AG04449 (cell line): ENCODE measurements around the gene ZNF726.
A peak's percentile ranks its signal among the peaks of the same experiment; 100 is the strongest.
"Not testable (repeated sequence)": the region's sequence is repeated elsewhere in the genome, so short reads cannot be mapped to it uniquely, and the experiment has no call there.

ENCODE experiments used
- CTCF ChIA-PET: fragments of 350-600 bp; formaldehyde crosslinking; extraction: SDS; loops from one replicate; lab custom pipeline; 2021; ENCODE audit warnings: antibody characterized with exemption; lab: Yijun Ruan, JAX
- POLR2A ChIA-PET: fragments of 400-600, 350-600 bp; formaldehyde crosslinking; extraction: SDS; loops from one replicate; lab custom pipeline; 2020; ENCODE audit warnings: antibody characterized with exemption, inconsistent platforms; lab: Yijun Ruan, JAX
- DNase-seq: peaks from one replicate; pipeline ENCODE4 v3.0.0-alpha.2; 2010; ENCODE audit warnings: low read depth, low spot score
- H3K4me3 ChIP-seq: 2 replicates; pipeline ENCODE4 v1.5.1; 2011; ENCODE audit warnings: low read depth, mild to moderate bottlenecking, control low read depth, low read length
- CTCF ChIP-seq: IDR thresholded peaks from one replicate; pipeline ENCODE4 v1.5.1; 2011; ENCODE audit warnings: mild to moderate bottlenecking, moderate library complexity, low read length, control low read depth, inconsistent platforms; ENCODE audit not compliant: insufficient read depth; ENCODE audit errors: missing control alignments

ZNF726 gene

GRCh38 chr19:23914402-23915286, at the start of gene ZNF726:
Gene ZNF726 (plus strand): TSS chr19:23914886. CDS start chr19:23914995, 109 bp downstream.
- POLR2A ChIA-PET, result interaction anchor here (0.8 to 1.8 kb wide), 2 partner anchors 16 to 119 kb away, joined by 4 to 5 read pairs; no protein-coding TSS in a partner anchor
- CTCF ChIA-PET, result no interaction called here
- H3K4me3 ChIP-seq, result peak within 1 kb of the TSS; percentile 89
- peak; percentile 59 for DNase-seq
- no peak for TF ChIP-seq CTCF

- no peak for TF ChIP-seq CTCF
- POLR2A ChIA-PET, result no interaction called here
- CTCF ChIA-PET, result no interaction called here
- DNase-seq, result no peak
- no peak overlapping the region for H3K4me3 ChIP-seq
These were observed 46.8 kb upstream of the ZNF726 start for GRCh38 chr19:23867895-23868294.

GRCh38 chr19:23868630-23869029, 46.1 kb upstream of the ZNF726 start:
- no peak overlapping the region for H3K4me3 ChIP-seq
- ChIA-PET CTCF (no interaction called here), POLR2A (no interaction called here)
- DNase-seq, result no peak
- no peak for TF ChIP-seq CTCF

GRCh38 chr19:23872282-23872919, 42.3 kb upstream of the ZNF726 start:
- no peak for TF ChIP-seq CTCF
- DNase-seq, result no peak
- CTCF ChIA-PET, result no interaction called here
- H3K4me3 ChIP-seq, result no peak overlapping the region
- POLR2A ChIA-PET, result no interaction called here

- DNase-seq, result no peak
- TF ChIP-seq CTCF, result no peak
- no peak overlapping the region for H3K4me3 ChIP-seq
- ChIA-PET CTCF (no interaction called here), POLR2A (no interaction called here)
These were observed 38.4 kb upstream of the ZNF726 start for GRCh38 chr19:23876261-23876660.

- H3K4me3 ChIP-seq, DNase-seq, CTCF ChIA-PET, POLR2A ChIA-PET: not testable (repeated sequence)
These were observed 37.9 kb upstream of the ZNF726 start for GRCh38 chr19:23876756-23877155.
